ENCODE measurements around the gene PLIN3.
"Not testable (repeated sequence)": the region's sequence is repeated elsewhere in the genome, so short reads cannot be mapped to it uniquely, and the experiment has no call there.

The PLIN3 gene, protein sequence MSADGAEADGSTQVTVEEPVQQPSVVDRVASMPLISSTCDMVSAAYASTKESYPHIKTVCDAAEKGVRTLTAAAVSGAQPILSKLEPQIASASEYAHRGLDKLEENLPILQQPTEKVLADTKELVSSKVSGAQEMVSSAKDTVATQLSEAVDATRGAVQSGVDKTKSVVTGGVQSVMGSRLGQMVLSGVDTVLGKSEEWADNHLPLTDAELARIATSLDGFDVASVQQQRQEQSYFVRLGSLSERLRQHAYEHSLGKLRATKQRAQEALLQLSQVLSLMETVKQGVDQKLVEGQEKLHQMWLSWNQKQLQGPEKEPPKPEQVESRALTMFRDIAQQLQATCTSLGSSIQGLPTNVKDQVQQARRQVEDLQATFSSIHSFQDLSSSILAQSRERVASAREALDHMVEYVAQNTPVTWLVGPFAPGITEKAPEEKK

DNA sequence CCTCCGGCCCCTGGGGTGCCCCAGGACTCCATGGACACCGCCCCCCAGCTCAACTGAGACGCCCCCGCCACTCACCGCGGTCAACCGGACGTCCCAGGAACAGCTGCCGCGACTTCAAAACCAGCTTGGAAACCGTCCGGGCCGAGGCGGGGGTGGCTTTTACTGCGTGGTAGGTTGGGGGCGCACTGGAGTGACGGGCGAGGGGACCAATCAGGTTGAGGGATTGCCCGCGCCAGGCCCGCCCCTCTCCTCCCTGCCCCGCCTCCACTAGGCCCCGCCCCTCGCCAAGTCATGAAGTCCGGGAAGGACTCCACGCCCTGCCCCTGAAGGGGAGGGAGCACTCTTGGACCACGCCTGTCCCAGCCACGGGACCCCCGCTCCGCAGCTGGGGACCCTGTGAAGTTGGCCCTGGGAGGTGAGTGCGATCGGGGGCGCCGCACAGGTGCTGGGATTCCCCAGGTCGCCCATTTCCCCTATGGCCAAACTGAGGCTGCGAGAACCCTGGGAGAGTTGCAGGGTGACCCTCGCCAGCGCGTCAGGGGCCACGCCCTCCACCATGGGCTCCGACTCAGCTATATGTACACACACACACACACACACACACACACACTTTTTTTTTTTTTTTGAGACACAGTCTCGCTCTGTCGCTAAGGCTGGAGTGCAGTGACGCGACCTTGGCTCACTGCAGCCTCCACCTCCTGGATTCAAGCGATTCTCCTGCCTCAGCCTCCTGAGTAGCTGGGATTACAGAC lies at the start of gene PLIN3:
Gene PLIN3 (minus strand): TSS at position 134 of the 752 bp plus-strand sequence. CDS start 6,273 bp downstream, outside the sequence.
- peak; percentile 51 to 53 for DNase-seq

DNA sequence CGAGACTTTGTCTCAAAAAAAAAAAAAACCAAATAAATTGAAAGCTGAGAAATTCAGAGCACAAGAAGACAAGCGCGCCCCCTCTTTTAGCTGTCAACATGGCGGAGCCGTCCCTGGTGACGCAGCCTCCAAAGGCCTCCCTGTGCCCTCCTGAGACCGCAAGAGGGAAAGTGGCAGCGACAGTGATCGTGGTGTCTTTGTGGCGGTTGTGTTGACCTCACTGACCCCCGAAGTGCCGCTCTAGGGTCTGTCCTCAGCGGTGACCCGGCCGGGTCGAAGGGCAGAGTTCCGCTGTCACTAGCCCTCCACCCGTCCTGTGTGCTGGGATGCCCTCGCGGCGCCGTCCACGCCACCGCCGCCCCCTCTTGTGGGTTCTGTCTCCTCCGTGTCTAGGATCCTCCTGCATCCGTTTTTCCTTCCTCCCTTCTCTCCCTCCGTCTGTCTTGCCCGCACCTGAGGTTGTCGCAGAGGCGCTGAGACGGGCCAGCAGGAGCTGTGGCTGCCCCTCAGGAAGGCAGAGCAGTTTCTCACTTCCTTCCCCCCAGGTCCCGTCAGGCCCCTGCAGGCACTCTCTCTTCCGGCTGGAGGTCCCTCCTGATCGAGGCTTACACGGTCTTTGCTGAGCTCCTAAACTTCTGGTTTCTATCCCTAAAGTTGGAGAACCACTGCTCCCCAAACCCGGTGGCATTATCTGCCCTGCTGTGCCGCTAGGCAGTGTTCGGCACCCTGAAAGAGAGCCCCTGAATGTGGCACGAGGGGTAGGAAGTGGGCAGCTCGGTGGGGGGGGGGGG lies 49.0 kb upstream of the PLIN3 start:
- no peak for DNase-seq

DNA sequence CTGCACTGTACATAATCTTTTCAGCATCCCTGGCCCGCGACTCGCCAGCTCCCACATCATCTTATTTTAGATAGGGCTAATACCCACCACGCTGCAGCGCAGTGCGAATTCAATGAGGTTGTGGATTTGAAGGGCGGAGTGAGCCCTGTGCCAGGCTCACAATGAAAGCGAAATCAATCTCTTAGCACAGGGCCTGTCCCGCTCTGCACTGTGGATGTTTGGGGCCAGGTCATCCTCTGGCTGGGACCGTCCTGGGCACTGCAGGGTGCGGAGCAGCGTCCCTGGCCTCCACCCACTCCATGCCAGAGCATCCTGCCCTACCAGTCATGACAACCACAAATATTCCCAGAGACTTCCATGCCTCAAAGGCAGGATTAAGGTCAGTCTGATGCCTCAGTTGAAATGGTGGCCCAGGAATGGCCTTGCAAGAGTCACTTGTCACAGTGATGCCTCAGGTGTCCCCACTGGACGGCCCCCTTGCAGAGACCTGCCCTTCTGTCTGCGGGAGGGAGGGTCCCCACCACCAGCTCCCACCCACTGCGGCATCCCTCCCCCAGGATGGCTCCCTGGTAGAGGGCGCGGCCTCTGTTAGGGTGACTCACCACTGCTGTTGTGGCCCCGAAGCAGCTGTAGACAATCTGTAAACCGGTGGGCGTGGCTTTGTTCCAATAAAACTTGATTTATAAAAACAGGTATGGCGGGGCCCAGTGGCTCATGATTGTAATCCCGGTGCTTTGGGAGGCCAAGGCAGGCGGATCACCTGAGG lies 47.5 kb upstream of the PLIN3 start:
- DNase-seq = no peak

- DNase-seq = no peak
Measured at GRCh38 chr19:4913996-4914735, 46.7 kb upstream of the PLIN3 start.

DNA sequence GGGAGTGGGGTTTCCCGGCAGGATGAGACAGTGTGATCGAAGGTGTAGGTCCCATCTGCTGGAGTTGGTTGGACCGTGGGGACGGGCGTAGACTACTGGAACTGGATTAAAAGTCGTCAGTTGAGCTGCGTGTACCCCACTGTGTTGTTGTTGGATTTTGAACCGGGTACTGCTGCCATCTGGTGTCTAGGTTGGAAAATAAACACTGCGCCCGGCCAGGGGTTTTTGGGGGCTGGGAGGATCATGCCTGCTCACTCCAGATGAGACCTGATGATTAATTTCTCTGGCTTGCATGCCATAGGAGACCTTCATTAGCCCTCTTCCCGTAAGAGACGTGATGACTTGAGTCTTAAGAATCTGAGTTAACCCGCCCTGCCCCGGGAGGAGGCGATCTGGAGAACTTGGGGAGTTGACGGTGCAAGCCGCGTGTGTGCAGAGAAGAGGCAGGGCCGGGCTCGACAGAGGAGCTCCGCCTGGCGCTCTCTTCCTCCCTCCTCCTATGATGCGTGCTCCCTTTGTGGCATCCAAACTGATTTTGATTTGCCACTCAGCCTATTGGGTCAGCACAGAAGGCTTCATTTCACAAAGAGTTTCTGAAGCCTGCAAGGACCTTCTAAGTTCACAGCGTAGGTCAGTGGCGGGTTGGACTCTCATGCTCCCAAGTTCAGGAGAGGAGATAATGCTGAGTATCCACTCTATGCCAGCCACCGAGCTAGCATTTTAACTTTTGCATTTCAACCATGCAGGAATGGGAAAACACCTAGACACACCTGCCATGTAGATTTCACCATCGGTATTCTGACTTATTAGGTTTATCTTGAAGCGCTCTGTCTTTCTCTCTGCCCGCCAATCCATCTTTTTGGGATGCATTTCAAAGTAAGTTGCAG lies 44.6 kb upstream of the PLIN3 start:
- DNase-seq = peak in 1 of 2 experiments; percentile 55

- no peak for DNase-seq
Measured at GRCh38 chr19:4911314-4911713, 43.8 kb upstream of the PLIN3 start.

DNA sequence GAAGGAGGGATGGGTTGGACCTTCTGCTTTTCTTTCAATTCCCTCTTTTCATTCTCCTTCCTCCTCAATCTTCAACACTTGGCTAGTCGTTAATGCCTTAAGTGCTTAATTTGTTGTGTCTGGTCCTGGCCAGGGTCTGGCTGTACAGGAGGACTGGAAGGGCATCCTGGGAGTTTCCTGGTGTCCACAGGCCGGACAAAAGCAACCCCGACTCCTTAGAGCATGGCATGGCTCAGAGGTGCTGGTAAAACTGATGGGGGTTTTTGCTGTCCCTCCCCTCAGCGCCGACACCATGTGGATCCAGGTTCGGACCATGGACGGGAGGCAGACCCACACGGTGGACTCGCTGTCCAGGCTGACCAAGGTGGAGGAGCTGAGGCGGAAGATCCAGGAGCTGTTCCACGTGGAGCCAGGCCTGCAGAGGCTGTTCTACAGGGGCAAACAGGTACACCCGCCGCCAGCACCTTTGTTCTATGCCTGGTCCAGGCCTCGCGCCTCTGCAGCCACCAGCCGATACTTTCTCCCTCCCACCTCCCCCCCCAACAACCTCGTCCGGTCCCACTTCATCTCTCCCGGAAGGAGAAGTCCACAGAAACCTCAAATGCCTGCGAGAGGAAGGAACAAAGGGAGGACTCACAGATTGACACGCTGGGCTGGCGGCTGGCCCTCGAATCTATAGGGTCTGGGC lies 43.3 kb upstream of the PLIN3 start:
- DNase-seq = no peak

GRCh38 chr19:4909897-4910593 lies 42.6 kb upstream of the PLIN3 start:
- peak; percentile 92 to 94 for DNase-seq

DNA sequence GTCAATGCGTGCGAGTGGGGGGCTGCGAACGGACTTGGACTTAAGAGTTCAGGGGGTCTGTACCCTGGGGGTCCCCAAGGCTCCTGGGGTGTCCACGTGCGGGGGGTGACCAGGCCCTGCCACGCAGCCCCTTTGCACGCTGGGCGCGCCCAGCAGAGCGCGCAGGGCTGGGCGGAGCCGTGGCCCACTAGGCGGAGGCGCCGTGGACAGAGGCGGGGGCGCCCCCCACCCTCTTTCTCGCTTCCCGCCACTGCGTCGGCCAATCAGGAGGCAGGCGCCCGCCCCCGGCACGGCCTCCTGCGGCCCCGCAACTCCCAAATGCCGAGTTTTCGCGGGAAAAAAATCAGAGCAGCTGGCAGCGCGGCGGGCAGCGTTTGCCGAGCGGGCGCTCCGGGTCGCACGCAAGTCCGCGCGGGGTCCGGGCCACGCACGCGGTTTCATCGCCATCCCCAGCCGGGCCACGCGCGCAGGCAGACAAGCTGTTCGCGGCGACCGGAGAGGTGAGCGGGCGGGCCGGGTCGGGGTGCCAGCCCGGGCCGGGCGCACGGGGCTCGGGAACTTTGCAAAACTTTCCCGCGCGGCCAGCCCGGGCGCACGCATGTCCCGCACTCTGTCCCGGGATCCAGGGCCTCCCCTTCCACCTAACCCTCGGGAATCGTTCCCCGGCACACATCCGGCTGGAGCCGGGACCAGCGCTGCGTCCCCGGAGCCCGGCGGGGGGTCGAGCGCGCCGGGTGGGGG lies 41.9 kb upstream of the PLIN3 start, which contains the start of gene UHRF1:
Gene UHRF1 (plus strand): TSS at position 346 of the 741 bp plus-strand sequence. CDS start 1,385 bp downstream, outside the sequence.
- peak; percentile 76 to 89 for DNase-seq

DNA sequence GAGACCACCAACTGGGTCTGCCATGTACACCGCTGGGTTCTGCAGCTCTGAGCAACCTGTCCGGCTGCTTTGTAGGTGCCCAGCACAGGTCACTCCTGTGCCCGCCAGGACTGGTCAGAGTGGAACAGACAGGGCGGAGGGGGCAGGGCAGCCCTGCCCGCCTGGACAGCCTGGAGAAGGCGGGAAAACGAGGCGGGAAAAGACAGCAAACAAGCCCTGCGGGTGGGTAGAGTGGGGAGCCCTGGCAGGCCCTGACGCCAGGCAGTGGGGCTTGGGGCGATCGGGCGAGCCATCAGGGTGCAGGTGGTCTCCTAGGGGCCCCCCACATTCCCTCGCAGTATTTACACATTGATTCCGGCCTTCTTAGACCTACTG lies 41.3 kb upstream of the PLIN3 start:
- DNase-seq = no peak

DNA sequence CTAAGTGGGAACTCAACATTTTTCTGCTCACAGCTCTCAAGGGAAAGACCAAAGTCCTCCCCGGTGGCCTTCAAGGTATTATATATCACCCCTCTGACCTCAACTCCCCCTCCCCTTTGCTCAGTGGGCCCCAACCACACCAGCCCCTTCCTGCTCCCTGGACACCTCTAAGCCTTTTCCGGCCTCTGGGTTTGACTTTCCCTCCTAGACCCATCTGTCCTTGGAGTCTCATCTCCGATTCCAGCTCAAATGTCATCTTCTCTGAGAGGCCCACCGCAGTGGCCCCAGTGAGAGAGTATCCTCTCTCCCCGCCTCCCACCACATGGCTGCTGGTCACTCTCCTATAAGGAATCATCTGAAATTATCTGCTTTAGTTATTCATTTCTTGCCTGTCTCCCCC lies 40.9 kb upstream of the PLIN3 start:
- no peak for DNase-seq

- DNase-seq = peak in 1 of 2 experiments; percentile 28
Measured at GRCh38 chr19:4906963-4907362, 39.5 kb upstream of the PLIN3 start.

DNA sequence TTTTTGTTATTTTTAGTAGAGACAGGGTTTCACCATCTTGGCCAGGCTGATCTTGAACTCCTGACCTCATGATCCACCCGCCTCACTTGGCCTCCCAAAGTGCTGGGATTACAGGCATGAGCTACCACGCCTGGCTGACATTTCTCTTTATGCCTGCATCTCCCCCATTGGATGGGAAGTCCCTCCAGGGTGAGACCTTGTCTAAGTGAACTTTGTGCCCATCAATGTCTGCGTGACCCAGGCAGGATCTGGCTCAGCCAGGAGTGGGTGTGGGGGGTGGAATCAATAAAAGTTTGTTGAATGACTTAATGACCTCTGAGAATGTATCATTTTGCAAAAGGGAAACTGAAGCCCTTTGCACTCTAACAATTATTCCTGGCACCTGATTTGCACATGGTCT lies 37.0 kb upstream of the PLIN3 start:
- DNase-seq = no peak

DNA sequence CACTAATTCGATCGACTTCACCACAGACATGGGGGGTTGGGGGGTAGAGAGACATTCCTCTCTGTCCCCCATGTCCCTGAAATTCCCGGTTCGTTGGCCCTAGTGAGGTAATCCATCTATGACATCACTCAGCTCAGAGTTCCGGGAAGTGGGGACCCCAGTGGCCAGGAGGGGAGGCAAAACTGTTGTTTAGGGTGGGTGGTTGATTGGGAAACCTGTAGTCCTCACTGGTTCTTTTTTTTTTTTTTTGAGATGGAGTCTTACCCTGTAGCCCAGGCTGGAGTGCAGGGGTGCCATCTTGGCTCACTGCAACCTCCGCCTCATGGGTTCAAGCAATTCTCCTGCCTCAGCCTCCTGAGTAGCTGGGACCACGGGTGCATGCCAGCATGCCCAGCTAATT lies 35.3 kb upstream of the PLIN3 start, which contains the start of gene ARRDC5:
Gene ARRDC5 (minus strand): TSS at position 101 of the 400 bp plus-strand sequence. CDS start 71 bp downstream, at position 30.
- no peak for DNase-seq

- DNase-seq = not testable (repeated sequence)
Measured at GRCh38 chr19:4900879-4901278, 33.4 kb upstream of the PLIN3 start.

DNA sequence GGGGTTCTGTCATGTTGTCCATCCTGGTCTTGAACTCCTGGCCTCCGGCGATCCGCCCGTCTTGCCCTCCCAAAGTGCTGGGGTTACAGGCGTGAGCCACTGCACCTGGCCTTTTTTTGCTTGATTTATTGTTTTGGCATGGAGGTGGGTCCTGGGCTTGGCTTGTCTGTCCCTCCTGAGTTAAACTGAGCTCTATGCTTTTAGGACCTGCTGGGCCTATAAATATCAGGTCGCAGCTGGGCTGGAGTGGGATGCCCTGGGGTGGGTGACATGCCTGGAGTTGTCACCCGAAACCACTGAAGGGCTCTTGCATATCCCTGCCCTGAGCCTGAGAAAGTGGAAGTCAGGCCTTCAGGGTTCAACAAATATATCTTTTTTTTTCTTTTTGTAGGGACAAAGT lies 29.7 kb upstream of the PLIN3 start:
- no peak for DNase-seq

DNA sequence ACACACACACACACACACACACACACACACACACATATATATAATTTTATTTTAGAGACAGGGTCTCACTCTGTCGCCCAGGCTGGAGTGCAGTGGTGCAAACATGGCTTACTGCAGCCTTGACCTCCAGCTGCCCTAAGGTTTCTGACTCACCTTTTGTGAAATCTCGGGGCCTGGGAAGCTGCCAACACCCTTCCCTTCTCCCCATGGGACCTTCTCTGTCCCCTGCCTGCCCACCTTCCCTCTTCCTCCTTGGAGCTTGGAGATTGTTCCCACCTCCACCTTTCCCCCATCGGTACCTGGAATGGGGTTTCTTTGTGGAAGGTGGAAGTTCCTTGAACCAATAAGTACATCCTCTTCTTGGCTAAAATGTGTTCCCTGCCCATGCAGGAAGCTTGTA lies 28.9 kb upstream of the PLIN3 start:
- no peak for DNase-seq

GRCh38 chr19:4892962-4893361 lies 25.5 kb upstream of the PLIN3 start:
- not testable (repeated sequence) for DNase-seq
